GM12873 (cell line): ENCODE results near the gene GRK5.

ENCODE experiments used
- TF ChIP-seq, protein P1 (sequence below): IDR thresholded peaks from 2 replicates; pipeline ENCODE4 v1.5.1; 2012; ENCODE audit warnings: low read depth, mild to moderate bottlenecking, moderate library complexity, low read length, control low read depth; ENCODE audit not compliant: insufficient read depth; ENCODE audit errors: missing control alignments

GRK5 gene

DNA sequence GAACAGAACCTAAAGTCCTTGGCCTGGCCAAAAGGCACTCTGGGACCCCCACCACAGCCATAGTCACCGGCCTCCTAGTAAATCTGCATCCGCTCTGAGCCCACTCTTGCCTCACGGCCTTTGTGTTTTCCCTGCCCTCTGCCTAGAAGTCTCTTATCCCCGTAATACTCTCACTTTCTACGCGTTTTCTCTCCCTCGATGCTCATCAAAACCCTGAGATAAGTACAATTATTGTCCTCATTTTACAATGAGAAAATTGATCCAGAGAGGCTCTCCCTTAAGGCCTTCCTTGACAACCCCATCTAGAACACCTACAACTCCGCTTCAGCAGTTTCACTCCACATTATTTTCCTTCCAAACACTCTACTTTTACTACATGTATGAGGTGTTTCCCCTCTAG lies 40.3 kb upstream of the GRK5 start:
- TF ChIP-seq, protein P1, sequence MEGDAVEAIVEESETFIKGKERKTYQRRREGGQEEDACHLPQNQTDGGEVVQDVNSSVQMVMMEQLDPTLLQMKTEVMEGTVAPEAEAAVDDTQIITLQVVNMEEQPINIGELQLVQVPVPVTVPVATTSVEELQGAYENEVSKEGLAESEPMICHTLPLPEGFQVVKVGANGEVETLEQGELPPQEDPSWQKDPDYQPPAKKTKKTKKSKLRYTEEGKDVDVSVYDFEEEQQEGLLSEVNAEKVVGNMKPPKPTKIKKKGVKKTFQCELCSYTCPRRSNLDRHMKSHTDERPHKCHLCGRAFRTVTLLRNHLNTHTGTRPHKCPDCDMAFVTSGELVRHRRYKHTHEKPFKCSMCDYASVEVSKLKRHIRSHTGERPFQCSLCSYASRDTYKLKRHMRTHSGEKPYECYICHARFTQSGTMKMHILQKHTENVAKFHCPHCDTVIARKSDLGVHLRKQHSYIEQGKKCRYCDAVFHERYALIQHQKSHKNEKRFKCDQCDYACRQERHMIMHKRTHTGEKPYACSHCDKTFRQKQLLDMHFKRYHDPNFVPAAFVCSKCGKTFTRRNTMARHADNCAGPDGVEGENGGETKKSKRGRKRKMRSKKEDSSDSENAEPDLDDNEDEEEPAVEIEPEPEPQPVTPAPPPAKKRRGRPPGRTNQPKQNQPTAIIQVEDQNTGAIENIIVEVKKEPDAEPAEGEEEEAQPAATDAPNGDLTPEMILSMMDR: no peak

DNA sequence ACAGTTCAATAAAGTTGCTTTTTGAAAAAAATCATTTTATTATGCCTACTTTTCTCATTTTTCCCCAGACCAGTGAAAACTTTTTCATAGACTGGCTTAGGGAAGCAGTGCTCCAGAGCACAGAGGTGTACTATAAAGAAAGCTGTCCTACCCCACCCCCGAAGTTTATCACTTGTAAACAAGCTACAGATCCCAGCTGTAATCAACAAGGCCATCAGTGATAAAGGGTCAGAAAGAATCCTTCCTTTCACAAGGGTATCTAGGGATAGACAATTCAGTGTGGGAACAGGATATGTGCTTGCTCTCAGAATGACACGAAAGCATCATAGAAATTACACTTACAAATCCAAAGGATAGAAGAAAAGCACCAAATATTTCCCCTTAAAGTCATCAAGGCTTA lies 33.3 kb upstream of the GRK5 start:
- TF ChIP-seq, protein P1: no peak

DNA sequence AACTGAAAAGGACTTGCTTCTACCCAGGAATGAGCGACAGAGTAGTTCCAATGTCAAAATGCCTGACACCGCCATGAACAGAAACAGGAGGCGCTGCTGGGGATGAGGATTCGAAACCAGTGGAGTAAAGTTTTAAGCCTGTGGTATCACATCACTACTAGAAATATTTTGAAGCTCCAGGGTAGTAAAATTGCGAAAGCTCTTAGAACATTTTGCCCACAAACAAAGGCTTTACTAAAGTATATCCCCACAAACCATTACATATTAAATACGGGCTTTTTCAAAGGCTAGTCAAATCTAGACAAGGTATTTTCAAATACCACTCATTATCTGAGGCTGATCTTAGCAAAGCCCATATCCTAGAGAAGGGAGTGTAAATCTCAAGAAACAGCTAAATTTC lies 31.2 kb upstream of the GRK5 start:
- TF ChIP-seq, protein P1: no peak

DNA sequence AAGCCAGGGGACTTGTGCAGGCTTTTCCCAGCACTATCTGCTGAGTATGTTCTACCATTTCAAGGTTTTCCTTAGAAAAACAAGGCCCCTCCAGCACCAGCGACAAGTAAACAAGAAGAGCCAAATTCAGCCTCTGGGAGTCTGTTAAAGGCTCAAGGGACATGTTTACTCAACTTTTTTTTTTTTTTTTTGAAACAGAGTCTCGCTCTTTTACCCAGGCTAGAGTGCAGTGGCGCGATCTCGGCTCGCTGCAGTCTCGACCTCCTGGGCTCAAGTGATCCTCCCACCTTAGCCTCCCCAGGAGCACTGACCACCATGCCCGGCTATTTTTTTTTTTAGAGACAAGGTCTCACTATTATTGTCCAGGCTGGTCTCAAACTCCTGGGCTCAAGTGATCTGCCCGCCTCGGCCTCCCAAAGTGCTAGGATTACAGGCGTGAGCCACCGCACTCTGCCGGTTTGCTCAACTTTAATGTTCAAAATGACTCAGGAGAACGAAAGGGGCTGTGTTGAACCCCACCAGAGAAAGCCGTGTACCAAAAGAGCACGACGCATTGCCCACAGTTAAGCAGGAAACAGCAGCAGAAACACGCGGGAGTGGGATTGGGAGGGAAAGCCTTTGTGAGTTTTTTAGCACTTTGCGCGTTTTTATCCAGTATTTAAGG lies 29.5 kb upstream of the GRK5 start:
- TF ChIP-seq, protein P1: no peak

DNA sequence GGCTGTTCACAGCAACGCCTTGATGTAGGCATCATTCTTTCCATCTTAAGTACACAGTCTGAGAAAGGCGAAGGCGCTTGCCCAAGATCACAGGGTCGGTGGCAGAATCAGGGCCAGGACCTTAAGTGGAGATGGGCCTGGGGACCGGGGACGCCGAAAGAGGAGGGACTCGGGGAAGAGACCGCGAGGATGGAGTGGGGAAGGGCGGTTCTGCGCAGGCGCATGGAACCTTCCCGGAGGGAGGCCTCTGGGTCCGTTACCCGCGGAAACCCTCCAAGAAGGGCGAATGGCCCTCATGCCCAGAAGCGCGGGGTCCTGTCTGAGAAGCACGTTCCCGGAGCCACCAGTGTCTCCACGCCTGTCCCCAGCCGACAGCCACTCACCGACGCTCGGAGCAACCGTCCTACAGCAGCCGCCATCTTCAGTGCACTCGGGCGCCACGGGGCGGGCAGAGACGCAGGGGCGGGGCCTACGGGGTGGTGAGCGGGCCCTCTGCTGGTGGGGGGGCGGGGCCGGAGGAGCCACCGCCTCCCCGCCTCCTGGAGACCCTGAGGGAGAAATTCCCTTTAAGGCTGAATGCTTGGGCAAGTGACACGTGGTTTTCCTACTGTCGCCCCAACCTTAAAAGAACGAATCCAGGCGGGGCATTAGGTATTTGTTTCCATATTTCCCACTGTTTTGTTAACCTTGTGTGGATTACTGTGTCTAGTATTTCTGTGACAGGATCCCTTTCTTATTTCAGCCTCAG lies 28.8 kb upstream of the GRK5 start, which contains the start of gene PRDX3:
Gene PRDX3 (minus strand): TSS at position 441 of the 748 bp plus-strand sequence. CDS start 22 bp downstream, at position 419.
- TF ChIP-seq, protein P1: peak; percentile 17

DNA sequence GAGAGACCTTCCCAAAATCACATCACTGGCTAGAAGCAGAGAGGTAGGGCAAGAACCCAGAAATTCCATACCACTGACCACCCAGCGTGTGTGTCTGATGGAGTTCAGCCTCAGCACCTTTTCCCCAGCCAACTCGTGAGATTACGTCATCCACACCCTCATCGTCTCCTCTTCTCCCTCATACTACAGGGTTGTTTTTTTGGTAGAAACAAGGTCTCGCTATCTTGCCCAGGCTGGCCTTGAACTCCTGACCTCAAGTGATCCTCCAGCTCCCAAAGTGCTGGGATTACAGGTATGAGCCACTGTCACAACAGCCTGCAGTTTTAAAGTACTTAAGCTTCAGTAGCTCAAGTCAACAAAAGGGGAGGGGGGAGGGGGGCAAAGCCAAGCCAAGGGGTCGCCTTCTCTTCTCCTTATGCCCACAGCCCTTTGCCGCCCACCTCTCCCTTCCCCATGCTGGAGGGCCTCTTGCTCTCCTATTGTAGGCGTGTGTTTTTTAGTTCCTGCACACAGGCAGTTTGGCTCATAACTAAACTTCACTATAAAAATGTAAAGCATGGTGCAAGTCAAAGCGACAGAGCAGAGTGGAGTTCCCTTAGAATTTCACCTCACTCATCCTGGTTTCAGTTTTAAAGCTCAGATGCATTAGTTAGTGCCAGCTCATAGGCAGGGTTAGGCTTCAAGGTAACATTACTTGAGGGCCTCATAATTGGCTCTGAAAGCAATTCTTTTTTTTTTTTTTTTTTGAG lies 23.5 kb upstream of the GRK5 start:
- TF ChIP-seq, protein P1: no peak

DNA sequence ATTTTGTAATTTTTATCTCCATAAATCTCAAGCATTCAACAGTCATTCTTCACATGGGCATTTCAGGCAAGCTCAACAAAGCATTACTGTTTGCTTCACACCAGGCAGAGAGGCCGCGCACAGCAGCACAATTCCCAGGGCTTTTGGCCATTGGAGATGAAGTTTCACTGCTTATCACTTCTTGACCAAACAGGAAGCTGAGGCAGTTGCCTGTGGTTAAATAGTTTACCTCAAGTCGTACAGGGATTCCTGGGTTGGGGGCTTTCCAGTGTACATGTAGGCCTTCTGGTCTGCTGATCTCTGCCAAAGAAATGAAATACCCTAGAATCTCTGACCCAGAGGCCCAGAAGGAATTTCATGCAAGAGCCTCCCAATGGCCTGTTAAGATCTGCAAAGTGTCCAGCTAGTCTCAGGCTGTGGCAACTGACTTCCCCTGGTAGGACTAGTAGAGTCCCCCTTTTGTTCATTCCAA lies 17.5 kb upstream of the GRK5 start:
- TF ChIP-seq, protein P1: no peak
